OCI-LY3 (cell line): ENCODE measurements around the gene PCSK4.

Source experiments
- CTCF ChIP-seq: fragments of 200-600, 300-600 bp; sonication (generic); IDR thresholded peaks from 2 replicates; pipeline ENCODE4 v1.5.1; 2014; ENCODE audit warnings: antibody characterized with exemption, low read length, low read depth
- EZH2phosphoT487 ChIP-seq: fragments of 200-600 bp; shearing (Covaris generic); IDR thresholded peaks from 2 replicates; pipeline ENCODE4 v1.6.1; 2018; ENCODE audit warnings: antibody characterized with exemption, mixed run types, low read depth

GRCh38 chr19:1468274-1468820, 21.8 kb downstream of the PCSK4 start:
- TF ChIP-seq CTCF (no peak), EZH2phosphoT487 (no peak)
